ENCODE data around the gene CD81.

DNA sequence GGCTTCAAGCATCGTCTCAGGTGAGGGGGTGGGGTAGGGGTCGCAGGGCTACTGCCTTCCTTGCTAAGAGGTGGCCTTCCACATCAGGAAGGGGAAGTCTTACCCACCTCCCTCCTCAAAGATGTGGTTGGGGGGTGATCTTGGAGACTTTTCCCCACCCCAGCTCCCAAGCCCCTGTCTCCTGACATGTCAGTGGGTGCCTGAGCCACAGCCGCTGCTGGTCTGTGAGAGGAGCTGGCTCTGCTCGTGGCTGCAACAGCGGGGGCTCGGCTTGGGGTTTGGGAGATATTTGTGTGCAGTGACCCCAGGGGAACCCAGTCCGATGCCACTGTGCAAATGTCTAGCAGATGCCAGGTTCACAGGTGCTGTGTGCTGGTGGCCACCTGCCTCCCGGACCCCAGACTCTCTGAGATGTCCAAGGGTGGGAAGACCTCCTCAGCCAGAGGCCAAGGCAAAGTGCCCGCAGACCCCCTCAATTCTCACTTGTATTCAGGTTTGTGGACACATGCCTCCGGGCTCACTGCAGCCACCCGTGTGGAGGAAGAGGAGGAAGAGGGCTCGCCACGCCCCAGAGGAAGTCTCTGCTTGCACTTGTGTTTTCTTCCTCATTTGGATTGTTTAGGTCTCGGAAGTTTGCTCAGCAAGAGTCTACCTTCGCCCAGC lies 69.6 kb downstream of the CD81 start:
- TF ChIP-seq, protein P1, sequence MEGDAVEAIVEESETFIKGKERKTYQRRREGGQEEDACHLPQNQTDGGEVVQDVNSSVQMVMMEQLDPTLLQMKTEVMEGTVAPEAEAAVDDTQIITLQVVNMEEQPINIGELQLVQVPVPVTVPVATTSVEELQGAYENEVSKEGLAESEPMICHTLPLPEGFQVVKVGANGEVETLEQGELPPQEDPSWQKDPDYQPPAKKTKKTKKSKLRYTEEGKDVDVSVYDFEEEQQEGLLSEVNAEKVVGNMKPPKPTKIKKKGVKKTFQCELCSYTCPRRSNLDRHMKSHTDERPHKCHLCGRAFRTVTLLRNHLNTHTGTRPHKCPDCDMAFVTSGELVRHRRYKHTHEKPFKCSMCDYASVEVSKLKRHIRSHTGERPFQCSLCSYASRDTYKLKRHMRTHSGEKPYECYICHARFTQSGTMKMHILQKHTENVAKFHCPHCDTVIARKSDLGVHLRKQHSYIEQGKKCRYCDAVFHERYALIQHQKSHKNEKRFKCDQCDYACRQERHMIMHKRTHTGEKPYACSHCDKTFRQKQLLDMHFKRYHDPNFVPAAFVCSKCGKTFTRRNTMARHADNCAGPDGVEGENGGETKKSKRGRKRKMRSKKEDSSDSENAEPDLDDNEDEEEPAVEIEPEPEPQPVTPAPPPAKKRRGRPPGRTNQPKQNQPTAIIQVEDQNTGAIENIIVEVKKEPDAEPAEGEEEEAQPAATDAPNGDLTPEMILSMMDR (IDR thresholded peaks at IDR 0.05; ENCODE audit: low read depth, low read length, poor library complexity, severe bottlenecking), result no peak
- no peak for TF ChIP-seq EZH2phosphoT487 (IDR thresholded peaks at IDR 0.05; ENCODE audit: borderline replicate concordance, low read length)
